HT-29 (cell line): ENCODE measurements around the gene TTLL9. TPM values are rescaled to one million over a fixed set of nuclear protein-coding genes. Genes with fewer than 3 reads are reported as not detected.
A peak's percentile ranks its signal among the peaks of the same experiment; 100 is the strongest.

Experiments used
- DNase-seq: peaks from one replicate; pipeline ENCODE4 v3.0.0-alpha.2; 2015; ENCODE audit warnings: low spot score
- total RNA-seq: library from RNA; depleted of rRNA; stranded (reverse); fragments of >200 nt; shearing (Covaris generic); gene quantifications from 2 replicates; pipeline ENCODE4 v1.2.3, GENCODE V29; 2014

Gene TTLL9
- total RNA-seq, 1 experiment from 2014 or later, result 0.05 TPM

DNA sequence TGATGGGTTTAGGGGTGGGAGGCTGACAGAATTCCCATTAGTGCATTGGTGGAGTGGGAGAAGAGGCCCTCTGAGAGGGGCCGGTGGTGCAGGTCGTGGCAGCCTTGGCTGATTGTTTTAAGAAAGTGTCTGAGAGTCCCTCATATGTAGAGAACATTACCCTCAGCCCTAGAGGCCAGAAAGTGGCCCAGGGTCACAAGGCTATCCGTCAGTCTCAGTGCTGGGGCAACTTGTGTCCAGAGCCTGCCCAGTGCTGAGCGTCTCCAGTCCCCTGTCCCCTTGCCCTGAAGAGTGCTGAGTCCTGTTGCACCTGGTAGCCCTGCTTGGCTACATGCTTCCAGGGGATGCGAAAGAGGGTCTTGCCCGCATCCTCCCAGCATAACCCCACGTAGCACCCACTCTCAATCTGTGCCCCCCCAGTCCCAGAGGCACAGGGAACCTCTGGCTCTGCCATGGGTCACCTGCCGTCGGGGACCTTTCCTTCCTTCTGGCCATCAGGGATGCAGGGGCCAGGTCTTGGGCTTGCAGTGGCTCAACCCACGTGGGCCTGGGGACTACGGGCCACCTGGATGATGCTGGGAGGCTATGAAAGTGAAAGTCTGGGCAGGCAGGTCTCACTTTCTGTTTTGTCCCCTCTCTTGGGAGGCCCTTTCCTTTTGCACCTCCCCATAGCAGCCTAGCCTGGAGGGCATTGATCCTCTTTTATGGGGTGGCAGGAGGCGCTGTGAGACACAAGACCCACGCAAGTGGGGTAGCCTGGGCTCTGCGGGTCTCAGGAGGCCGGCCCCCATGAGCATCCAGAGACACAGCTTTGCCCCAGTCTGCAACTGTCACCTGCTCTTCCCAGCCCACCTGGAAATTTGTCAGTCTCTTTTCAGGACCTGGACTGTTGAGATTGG lies 12.3 kb upstream of the TTLL9 start:
- no peak for DNase-seq

DNA sequence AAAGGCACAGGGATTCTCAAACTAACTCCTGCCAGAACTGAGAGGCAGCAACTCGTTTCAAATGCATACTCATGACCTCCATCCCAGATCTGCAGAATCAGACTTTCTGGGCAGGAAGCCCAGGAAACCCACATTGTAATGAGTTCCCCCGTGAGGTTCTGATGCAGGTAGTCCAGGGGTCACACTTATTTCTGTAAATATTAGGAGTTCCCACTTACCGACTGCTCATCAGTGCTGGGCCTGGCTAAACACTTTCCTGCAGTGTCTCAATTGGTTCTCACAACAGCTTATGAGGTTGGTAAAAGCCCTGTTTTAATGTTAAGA lies 11.7 kb upstream of the TTLL9 start:
- DNase-seq, result no peak

DNA sequence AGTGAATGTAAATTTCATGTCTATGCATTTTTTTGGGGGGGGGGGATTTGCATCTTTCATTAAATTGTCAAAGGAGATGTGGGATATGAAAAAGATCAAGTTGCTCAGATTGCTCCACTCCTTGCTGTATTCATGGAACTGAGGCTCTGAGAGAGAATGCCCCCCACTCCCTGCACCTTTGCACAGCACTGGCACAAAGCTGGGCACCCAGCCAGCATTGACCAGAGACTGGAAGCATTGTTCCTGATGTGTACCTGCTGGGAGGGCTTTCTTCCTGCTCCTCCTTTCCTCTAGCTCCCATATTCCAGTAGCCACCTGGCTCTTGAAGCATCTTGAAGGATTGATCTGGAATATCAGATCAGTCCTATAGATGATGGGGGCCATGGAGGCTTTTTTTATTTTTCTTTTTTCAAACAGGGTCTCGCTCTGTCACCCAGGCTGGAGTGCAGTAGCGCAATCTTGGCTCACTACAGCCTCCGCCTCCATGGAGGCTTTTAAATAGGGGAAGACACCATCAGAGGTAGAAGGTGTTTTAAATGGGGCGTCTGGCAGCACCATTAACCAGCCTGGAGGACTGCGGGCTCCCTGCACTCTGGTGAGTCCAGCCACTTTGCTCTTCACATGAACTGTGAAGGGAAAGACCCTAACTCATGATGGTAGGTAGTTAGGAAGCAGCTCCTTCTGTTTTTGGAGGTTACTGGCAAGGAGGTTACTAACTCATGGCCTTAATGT lies 11.0 kb upstream of the TTLL9 start:
- DNase-seq, result no peak

DNA sequence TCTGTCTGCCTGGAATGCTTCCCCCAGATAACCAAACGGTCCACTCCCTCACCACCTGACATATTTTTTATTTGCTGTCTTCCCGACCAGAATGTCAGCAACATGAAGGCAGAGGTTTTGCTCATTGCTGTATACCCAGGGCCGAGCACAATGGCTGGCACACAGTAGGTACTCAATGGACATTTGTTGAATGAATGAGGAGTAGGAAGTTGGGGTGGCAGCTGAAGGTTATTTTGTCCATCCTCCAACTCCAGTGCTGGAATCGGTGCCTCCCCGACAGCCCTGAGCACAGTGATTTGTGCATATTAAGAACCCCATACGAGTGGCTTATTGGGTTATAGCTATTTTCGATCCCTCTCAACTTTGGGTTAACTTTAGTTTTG lies 10.4 kb upstream of the TTLL9 start:
- no peak for DNase-seq

DNA sequence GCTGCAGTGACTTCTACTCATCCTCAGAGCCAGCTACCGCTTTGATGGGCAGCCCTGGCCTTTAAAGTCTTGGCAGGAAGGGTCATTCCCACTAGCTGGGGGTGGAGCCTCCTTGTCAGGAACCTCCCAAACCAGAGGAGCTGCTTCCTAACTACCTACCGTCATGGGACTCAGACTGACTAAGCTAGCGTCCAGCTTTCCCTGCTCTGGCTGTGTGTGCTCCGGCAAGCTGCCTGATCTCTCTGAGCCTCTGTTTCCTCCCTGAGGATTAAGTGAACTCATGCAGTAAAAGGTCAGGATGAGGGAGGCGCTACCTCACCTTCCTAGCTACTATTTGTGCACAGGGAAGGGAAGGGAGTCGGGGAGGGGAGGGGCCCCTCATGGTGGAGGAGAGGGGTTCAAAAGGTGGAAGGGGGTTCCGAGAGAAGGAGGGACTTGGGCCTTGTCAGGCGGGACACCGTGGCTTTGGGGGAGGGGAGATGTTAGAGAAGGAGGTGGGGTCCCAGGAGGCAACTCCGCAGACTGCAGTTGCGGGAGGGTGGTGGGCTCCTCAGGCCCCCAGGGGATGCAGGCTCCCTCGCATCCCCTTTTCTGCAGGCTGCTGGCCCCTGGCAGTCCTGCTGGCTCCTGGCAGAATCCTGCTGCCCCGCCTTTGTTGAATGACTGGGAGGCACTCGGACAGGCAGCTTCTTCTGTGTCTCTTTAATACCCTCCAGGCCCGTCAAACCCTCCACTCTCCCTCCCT lies 9.9 kb upstream of the TTLL9 start:
- DNase-seq, result peak; percentile 51

DNA sequence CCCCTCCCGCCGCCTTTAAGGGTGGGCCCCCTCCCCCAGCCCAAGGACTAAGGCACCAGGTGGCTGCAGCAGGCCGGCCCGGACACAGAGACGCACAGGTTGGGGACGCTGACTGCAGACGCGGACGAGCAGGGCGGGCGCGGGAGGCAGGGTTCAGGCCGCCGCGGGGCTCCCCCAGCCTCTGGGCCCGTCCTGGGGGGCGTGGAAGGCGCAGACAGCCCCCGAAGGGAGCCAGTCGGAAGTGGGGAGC lies 9.4 kb upstream of the TTLL9 start:
- DNase-seq, result no peak

DNA sequence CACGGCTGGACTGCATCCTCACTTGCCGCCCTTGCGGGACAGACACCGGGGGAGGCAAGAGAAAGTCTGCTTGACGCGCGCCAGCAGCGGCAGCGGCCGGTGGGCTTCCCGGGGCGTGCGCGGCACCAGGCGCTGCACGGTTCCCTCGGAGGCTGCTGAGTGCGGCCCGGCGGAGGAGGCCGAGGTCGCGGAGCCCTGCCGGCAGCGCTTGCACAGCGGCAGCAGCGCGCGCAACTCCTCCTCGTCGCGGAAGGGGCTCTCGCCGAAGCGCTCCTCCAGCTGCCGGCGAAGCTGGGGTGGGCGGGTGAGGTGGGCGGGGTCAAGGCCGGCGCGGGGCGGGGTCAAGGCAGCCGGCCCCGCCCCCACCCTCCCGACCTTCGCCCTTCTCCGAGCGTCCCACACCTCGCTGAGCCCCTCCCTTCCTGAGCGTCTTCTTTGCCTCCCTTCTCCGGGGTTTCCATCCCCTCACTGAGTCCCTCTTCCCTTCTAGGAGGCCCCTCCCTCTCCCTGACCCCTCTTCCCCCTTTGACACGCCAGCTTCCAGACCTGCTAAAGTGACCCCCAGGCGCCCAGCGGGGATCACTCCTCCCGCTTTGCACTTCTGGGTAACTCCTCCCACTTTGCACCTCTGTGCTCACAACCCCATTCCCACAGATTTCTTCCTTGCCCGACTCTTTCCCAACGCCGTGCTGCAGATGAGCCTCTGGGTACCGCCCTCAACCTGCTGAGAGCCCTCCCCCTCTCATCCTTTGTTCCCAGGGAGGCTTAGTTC lies 8.9 kb upstream of the TTLL9 start:
- DNase-seq, result peak; percentile 53

DNA sequence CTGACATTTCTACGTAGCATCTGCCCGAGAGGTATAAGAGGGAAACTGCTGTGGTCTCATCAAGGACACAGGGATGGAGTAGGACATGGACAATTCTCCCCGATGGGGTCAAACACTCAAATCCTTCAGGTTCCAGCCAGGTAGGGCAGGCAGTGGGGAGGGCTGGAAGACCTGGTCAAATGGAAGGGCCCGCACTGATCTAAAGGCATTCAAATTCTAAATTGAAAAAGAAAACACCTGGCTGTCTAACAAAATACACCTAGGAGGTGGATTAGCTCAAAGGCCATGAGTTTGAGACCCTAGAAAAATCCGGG lies 8.3 kb upstream of the TTLL9 start:
- no peak for DNase-seq

DNA sequence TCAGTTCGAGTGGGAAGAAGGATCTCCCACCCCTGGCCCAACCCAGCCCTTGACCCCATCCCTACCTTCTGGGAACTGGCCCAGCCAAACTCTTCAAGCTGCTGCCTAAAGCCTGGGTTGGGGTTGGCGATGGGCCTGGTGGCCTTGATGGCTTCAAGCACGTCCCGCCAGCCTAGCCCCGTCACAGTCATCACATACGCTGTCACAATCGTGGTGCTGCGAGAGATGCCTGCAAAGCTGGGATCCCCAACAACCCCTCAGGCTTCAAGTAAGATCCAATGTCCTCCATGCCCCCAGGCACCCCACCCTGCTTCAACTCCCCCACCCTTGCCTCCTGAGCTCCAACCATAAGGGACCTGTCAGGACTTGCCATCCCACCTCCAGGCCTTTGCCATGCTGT lies 7.9 kb upstream of the TTLL9 start:
- no peak for DNase-seq

DNA sequence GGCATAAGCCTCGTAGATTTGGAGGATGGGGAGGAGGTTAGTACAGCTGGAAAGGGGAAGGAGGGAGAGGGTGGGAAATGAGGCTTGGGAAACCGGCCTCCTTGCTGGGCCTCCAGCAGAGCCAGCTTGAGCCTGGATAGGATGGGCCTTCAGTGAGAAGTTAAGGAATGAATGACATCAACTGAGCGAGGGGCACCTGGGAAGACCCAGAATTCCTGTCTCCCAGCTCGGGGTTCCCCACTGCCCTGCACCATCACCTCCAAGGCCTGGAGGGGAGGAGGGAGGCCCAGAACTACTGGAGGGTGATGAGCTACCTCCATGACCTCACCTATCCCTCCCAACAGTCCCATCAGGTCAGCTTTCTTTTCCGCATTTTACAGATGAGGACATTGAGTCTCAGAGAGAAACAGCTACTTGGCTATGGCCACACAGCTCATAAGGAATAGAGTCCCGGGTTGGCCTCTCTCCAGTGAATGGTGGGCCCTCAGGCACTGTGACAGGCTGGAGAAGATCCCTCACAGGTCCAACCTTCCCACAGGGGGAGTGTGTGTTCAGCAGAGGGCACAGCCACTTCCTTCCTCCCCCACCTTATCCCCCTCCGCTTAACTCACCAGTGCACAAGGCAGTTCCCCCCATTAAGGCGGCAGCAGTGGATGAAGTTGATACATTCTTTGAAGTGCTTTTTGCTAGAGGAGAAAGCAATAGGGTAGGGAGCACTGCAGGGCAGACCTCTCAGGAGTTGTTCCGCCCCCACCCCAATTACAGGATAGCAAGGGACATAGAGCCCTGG lies 6.9 kb upstream of the TTLL9 start:
- no peak for DNase-seq

DNA sequence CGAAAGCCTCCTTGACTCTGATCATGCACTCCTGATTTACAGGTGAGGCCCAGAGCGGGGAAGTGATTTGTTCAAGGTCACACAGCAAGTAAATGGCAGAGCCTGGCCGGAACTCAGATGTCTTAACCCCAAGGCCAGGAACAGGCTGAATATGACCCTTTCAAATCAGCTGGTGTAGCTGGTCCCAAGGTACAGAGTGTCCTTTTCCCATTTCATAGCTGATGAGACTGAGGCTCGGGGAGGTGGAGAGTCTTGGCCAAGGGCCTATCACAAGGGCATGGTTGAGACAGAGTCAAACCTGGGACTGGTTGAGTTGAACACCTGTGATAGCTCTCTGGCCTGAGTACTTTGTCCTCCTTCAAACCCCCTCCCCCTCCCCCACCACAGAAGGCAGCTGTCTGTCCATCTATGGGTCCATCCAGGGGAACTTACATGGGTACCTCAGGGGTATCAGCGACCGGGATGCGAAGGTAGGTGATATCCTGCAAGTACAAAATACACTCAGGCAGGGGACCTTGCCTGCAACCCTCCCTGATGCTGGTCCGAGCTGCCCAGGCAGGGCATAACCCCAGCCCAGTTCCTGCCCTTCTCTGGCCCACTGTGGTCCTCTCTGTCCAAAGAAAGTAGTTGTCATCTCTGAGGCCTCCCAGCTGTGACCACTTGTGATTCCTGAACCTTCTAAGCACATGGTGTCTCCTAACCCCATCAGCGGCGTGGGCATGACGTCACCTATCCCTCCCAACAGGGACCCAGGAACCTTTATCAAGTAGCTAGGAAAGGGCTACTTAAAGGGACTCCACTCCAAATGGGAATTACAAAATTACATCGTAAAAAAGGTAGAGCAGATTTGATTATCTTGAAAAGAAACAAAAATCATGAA lies 5.7 kb upstream of the TTLL9 start:
- DNase-seq, result no peak

DNA sequence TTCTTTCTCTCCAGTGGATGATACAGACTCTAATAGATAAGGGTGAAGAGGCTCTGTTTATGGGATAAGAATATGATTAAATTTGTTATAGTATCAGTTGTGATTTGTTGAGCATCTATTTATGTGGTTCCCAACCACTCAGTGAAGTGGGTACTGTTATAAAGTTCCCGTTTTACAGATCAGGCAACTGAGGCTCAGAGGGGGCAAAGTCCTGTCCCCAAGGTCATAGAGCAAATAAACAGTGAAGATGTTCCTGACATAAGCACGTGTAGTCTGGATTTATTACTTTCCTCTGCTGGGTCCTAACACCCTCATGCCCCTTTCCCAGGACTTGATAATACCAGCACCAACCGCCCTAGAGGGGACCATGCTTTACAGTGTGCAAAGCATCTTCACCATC lies 4.2 kb upstream of the TTLL9 start:
- no peak for DNase-seq

DNA sequence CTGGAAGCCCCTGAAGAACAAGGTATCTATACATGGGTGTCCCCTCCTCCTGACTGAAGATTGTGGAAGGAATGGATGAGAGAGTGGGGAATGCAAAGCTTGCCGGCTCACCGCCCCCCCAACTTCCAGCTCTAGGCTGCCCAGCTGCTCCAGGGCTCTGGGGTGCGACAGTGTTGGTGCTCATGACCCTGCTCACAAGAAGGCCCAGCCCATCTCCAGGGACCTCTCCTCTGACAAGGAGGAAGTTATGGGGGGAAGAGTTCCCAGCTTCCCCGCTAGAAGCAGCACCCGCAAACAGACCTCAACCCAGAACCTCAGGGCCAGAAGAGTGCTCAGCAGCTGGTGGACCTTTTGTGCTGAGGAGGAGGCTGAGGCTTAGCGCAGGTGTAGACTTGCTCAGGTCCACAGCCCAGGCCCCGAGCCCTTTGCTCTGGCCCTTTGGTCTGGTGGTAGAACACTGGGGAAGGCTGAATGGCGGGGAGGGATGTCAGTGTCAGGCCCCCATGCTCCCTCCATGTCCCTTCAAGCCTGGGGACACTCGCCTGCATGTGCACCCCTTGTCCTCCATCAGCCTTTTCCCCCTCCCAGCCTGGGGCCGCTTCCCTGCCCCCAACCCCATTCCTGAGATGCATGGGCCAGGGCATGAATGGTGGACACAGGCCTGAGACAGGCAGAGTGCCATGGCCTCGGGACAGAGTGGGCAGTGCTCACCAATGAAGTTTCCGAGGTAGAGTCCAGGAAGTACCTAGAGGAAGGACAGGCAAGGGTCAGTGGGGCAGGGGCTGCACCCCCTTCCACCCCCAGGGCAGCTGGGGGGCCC lies 1.4 kb upstream of the TTLL9 start:
- no peak for DNase-seq

DNA sequence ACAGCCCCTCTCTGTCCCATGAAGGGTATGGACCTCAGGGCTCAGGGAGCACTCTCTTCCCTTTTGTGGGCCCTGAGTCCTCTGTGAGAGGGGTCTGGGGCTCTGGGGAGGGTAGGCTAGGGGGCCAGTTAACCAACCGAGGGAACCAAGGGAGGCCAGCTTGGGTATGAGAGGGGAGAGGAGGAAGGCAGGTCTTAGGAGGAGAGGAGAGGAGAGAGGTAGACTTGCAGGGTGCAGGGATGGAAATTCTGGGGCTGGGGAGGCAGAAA lies 827 bp upstream of the TTLL9 start:
- no peak for DNase-seq

DNA sequence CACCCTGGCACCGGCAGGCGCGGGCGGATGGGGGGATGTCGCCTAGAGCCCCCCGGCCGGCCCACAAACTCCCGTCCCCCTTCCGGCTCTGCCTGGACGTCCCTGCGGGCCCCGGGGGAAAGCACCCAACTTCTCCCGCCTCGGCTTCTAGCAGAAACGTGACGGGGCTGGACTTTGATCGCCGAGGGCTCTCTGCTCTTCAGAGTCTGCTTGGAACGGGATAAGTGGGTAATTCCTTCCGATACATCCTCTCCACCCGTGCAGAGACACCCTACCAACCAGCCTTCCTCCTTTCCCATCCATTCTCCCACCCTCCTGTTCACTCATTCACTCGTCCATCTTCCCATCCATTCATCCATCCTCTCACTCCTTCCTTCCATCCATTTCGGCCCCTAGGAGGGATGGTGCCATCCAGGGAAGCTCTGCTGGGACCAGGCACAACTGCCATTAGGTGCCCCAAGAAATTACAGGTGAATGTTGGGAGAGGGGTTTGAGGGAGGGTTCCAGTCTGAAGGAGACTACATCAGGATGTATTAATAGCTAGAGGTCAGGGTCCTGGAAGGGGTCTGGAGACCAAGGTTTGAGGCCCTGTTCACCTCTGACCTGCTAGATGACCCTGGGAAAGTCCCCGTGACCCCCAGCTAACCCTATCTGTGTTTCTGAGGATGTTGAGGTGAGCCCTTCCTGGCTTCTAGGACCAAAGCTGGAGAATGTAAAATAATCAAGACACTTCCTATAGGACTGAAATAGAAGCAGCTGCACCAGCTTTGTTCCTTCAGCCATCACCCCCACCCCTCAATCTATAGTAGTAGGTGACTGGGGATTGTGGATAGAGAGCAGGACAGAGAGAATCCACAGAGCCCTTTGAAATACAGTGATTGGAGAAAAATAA lies 538 bp downstream of the TTLL9 start:
- DNase-seq, result no peak

DNA sequence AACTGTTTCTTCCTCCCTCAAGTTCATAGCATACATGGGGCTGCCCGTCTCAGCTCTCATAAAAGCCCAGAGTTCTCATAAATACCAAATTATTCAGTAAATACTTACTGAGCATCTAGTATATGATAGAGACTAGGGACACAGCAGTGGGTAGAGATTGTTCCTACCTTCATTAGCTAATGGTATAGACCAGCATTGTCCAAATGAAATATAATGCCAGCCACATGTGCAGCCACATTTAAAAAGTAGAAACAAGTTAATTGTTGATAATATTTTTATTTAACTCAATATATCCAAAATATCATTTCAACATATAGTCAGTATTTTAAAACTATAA lies 1.2 kb downstream of the TTLL9 start:
- DNase-seq, result no peak

DNA sequence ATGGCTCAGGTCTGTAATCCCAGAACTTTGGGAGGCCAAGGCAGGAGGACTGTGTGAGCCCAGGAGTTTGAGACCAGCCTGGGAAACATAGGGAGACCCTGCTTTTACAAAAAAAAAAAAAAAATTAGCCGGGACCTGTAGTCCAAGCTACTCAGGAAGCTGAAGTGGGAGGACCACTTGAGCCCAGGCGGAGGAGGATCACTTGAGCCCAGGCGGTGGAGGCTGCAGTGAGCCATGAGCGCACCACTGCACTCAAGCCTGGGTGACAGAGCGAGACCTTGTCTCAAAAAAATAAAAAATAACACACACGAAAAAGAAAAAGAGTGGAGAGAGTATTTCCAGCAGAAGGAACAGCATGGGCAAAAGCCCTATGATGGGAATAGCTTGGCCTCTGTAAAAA lies 2.0 kb downstream of the TTLL9 start:
- no peak for DNase-seq

DNA sequence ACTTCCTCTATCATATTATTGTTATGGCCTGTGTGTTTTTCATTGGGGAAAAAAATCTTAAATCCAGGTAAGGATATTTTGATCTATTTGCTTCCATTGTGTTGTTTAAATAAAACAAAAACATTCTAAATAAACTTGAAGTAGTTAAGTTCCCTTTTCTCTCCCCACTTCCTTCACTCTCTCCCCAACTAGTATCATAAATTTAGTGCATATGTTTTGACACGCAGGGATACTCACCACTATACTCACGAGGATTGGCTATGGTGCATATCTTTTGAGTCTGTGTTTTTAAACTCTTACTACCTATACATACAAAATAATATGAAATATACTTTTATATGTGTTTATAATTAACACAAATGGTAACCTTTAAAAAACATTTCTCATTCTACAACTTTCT lies 5.2 kb downstream of the TTLL9 start:
- DNase-seq, result no peak

DNA sequence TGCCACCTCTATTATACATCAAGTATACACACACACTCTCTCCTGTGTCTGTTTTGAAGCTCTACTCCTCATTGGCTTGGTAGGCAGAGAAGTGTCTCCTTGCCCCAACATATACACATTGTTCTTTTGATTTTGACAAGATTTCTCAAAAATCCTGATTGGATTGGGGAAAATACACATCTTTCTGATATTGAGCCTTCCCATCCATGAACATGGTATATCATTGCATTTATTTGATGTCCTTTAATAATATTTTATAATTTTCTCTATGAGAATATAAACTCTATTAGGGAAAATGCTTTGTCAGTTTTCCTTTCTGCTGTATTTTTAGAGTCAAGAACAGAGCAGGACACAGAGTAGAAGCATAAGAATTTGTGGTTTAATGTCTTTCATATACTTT lies 7.2 kb downstream of the TTLL9 start:
- DNase-seq, result no peak
